Activated naive CD4-positive, alpha-beta T cell treated with anti-CD3 and anti-CD28 coated beads, Interleukin-2, amount 50 U/mL, for 24 hours (primary cell): ENCODE data around the gene CDC42EP5.
"Not testable (repeated sequence)": the region's sequence is repeated elsewhere in the genome, so short reads cannot be mapped to it uniquely, and the experiment has no call there.

ENCODE experiments used
- H3K27ac Mint-ChIP-seq: one replicate; pipeline ENCODE4 v1.8.0; 2021; ENCODE audit warnings: mild to moderate bottlenecking, mixed read lengths
- H3K27me3 Mint-ChIP-seq: one replicate; pipeline ENCODE4 v1.8.0; 2021; ENCODE audit warnings: mixed read lengths
- H3K36me3 Mint-ChIP-seq: one replicate; pipeline ENCODE4 v1.8.0; 2021; ENCODE audit warnings: mixed read lengths
- H3K4me1 Mint-ChIP-seq: one replicate; pipeline ENCODE4 v1.8.0; 2021; ENCODE audit warnings: mixed read lengths
- H3K4me3 Mint-ChIP-seq: one replicate; pipeline ENCODE4 v1.8.0; 2021; ENCODE audit warnings: mild to moderate bottlenecking, mixed read lengths
- H3K9me3 Mint-ChIP-seq: one replicate; pipeline ENCODE4 v1.8.0; 2021; ENCODE audit warnings: mixed read lengths

CDC42EP5 gene

GRCh38 chr19:54470991-54471782 lies 1.9 kb downstream of the CDC42EP5 start:
- H3K27me3 Mint-ChIP-seq = peaks cover 28% of the 10 kb centered on the region
- no peak overlapping the region for H3K27ac Mint-ChIP-seq
- peak overlapping the region; percentile 2 for H3K4me3 Mint-ChIP-seq
- H3K9me3 Mint-ChIP-seq = no peaks in the 10 kb centered on the region
- no peaks in the 10 kb centered on the region for H3K36me3 Mint-ChIP-seq
- peaks cover 14% of the 10 kb centered on the region for H3K4me1 Mint-ChIP-seq

GRCh38 chr19:54470276-54470887 lies 2.7 kb downstream of the CDC42EP5 start:
- H3K27ac Mint-ChIP-seq = peak overlapping the region; percentile 80
- H3K9me3 Mint-ChIP-seq = no peaks in the 10 kb centered on the region
- peak overlapping the region; percentile 2 for H3K4me3 Mint-ChIP-seq
- H3K4me1 Mint-ChIP-seq = peaks cover 14% of the 10 kb centered on the region
- H3K27me3 Mint-ChIP-seq = peaks cover 28% of the 10 kb centered on the region
- no peaks in the 10 kb centered on the region for H3K36me3 Mint-ChIP-seq

DNA sequence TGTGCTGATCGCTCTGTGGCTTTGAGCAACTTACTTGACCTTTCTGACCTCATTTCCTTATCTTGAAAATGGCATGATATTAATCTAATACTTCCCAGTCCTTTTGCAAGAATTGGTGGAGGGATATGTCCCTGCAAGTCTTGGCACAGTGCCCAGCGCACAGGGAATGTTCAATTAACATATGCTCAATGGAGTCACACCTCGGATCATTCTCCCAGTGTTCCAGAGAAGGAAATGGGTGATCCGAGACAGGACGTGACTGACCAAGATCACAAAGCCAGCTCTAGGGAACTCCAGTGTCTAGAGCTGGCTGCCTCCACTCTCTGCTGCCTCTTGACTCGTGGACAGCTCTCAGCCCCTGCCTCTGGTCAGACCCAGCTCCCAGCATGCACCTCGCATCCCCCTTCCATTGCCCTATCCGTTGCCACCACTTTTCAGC lies 3.6 kb downstream of the CDC42EP5 start:
- Mint-ChIP-seq H3K9me3 (no peaks in the 10 kb centered on the region), H3K36me3 (no peaks in the 10 kb centered on the region), H3K4me1 (peaks cover 14% of the 10 kb centered on the region), H3K27ac (no peak overlapping the region), H3K4me3 (no peak overlapping the region), H3K27me3 (peaks cover 25% of the 10 kb centered on the region)

DNA sequence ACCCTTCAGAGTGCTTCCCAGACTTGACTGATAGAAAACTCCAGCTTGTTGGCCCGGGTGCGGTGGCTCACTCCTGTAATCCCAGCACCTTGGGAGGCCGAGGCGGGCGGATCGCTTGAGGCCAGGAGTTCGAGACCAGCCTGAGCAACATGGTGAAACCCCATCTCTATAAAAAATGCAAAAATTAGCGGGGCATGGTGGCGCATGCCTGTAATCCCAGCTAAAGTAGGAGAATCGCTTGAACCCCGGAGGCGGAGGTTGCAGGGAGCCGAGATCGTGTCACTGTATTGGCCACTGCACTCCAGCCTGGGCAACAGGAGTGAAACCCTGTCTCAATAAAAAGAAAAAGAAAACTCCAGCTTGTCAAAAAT lies 7.0 kb downstream of the CDC42EP5 start:
- not testable (repeated sequence) for H3K36me3 Mint-ChIP-seq, H3K9me3 Mint-ChIP-seq, H3K27ac Mint-ChIP-seq
- Mint-ChIP-seq H3K27me3 (peaks cover 17% of the 10 kb centered on the region), H3K4me3 (peak overlapping the region; percentile 59), H3K4me1 (peaks cover 24% of the 10 kb centered on the region)

DNA sequence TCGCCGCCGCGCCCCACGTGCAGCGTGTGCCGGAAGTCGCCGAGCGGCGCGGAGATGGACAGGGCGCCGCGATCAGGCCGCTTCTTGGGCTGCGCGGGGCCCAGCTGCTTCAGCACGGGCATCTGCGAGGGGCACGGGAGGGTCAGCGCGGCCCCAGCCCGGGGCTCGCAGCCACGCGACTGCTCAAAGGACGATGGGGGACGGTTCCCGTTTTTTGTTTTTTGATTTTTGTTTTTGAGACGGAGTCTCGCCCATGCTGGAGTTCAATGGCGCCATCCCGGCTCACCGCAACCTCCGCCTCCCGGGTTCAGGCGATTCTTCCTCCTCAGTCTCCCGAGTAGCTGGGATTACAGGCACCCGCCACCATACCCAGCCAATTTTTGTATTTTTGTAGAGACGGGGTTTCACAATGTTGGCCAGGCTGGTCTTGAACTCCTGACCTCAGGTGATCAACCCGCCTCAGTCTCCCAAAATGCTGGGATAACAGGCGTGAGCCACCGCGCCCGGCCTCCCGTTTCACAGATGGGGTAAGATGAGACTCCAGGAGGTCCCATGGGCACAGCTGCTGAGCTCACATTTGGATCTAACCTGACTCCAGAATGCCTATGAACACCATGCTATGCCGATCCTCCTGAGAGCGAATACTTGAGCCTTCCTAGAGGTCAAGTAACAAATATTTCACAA lies 7.5 kb downstream of the CDC42EP5 start:
- H3K4me3 Mint-ChIP-seq = peak overlapping the region; percentile 59
- no peak overlapping the region for H3K27ac Mint-ChIP-seq
- H3K9me3 Mint-ChIP-seq = no peaks in the 10 kb centered on the region
- no peaks in the 10 kb centered on the region for H3K36me3 Mint-ChIP-seq
- peaks cover 20% of the 10 kb centered on the region for H3K4me1 Mint-ChIP-seq
- H3K27me3 Mint-ChIP-seq = peaks cover 13% of the 10 kb centered on the region

- no peaks in the 10 kb centered on the region for H3K9me3 Mint-ChIP-seq
- no peak overlapping the region for H3K27ac Mint-ChIP-seq
- peak overlapping the region; percentile 83 for H3K4me3 Mint-ChIP-seq
- H3K27me3 Mint-ChIP-seq = peaks cover 6% of the 10 kb centered on the region
- H3K36me3 Mint-ChIP-seq = no peaks in the 10 kb centered on the region
- H3K4me1 Mint-ChIP-seq = peaks cover 14% of the 10 kb centered on the region
Observed at GRCh38 chr19:54464630-54465425, 8.3 kb downstream of the CDC42EP5 start.

GRCh38 chr19:54464044-54464629 lies 9.0 kb downstream of the CDC42EP5 start:
- Mint-ChIP-seq H3K27me3 (no peaks in the 10 kb centered on the region), H3K36me3 (peaks cover 3% of the 10 kb centered on the region), H3K4me1 (peaks cover 18% of the 10 kb centered on the region), H3K4me3 (peak overlapping the region; percentile 83), H3K9me3 (no peaks in the 10 kb centered on the region), H3K27ac (peak overlapping the region; percentile 88)

DNA sequence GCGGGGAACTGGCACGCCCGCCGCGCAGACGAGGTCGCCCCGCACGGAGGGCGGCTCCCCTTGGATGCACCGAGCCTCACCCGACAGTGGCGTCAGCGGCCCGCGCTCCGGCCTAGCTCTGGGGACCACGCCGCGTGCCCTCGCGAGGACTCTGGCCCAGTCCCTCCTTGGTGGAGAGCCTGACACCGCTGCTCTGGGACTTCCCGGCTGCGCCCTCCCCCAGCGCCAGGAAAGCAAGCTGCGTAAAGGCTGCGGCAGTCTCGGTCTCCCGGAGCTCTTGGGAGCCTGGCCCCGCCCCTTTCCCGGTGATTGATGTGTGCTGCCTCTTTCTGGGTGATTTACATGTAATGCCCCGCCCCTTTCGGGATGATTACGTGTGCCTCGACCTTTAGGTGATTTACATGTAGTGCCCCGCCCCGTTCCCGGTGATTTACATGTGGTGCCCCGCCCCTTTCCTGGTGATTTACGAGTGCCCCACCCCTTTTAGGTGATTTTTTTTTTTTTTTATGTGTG lies 9.5 kb downstream of the CDC42EP5 start, which contains the start of gene LENG9:
Gene LENG9, minus strand, starts transcription at position 248 of the 513 bp plus-strand sequence. CDS start 252 bp downstream, outside the sequence.
- peaks cover 24% of the 10 kb centered on the region for H3K4me1 Mint-ChIP-seq
- peaks cover 6% of the 10 kb centered on the region for H3K36me3 Mint-ChIP-seq
- H3K4me3 Mint-ChIP-seq = peak within 1 kb of the TSS; percentile 83
- no peaks in the 10 kb centered on the region for H3K9me3 Mint-ChIP-seq
- H3K27me3 Mint-ChIP-seq = no peaks in the 10 kb centered on the region
- peak within 1 kb of the TSS; percentile 88 for H3K27ac Mint-ChIP-seq

DNA sequence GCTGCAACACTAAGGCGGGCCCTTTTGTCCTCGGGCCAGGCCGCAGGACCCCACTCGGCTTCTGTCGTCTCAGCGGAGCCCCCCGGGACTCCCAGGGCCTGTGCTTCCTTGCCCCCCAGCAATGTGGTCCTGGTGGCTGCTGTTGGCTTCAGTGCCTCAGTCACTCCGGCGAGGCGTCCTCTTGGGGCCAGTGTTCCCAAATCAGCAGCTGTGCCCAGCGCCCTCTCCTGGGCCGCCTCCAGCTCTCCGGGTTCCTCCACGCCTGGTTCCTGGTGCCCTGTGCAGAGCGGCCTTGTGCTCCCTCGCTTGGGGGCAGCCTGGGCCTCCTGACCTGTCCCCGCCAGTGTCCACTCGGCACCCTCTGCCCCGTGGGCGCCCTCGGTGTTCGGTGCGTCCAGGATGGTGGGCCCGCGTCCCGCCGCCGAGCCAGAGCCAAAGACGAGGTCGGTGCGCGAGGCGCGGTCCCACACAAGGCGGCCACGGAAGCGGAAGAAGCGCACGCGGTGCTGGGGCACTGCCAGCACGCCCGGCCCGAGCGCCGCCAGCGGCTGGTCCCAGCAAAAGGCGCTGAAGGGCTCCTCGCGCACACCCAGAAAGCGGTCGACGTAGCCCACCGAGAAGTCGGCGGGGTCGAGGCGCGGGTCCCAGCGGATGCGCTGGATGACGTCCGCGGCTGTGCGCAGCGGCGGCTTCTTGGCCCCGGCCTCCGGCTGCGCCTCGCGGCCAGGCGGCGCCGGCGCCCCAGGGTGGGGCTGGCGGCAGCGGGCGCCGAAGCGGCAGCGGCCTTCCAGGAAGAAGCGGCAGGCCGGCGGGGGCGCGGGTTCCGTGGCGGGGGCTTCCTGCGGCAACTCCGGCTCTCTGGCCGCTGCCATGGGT lies 10.2 kb downstream of the CDC42EP5 start:
- peaks cover 25% of the 10 kb centered on the region for H3K4me1 Mint-ChIP-seq
- H3K36me3 Mint-ChIP-seq = peaks cover 7% of the 10 kb centered on the region
- H3K4me3 Mint-ChIP-seq = peak overlapping the region; percentile 72
- no peaks in the 10 kb centered on the region for H3K27me3 Mint-ChIP-seq
- H3K27ac Mint-ChIP-seq = no peak overlapping the region
- no peaks in the 10 kb centered on the region for H3K9me3 Mint-ChIP-seq

DNA sequence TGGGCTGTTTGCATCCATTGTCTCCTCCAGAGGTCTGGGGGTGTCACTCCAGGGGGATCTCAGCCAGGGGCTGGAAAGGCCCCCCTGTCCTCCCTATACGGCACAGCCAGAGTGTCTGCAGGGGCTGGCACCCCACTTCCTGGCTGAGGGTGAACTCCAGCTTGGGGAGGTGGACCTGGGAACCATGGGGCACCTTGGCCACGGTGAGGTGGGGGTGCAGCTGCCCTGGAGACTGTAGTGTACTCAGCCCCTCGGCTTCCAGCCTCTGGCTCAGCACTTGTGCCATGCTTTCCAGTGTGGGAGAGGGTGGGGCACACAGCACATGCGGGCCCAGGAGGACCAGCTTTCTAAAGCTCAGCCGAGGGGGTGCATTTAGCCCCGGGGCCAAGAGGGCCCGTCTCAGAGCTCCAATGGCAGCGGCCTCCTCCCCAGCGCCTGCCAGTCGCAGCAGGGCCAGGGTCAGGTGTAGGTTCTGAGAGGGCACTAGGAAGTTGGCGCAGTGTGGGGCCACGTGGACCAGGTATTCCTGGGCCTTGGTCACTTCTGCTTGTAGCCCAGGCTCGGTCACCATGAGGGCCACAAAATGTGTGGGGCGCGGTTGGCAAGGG lies 10.9 kb downstream of the CDC42EP5 start:
- peaks cover 7% of the 10 kb centered on the region for H3K36me3 Mint-ChIP-seq
- H3K27me3 Mint-ChIP-seq = no peaks in the 10 kb centered on the region
- H3K4me3 Mint-ChIP-seq = peak overlapping the region; percentile 72
- no peaks in the 10 kb centered on the region for H3K9me3 Mint-ChIP-seq
- peak overlapping the region; percentile 30 for H3K27ac Mint-ChIP-seq
- peaks cover 25% of the 10 kb centered on the region for H3K4me1 Mint-ChIP-seq

DNA sequence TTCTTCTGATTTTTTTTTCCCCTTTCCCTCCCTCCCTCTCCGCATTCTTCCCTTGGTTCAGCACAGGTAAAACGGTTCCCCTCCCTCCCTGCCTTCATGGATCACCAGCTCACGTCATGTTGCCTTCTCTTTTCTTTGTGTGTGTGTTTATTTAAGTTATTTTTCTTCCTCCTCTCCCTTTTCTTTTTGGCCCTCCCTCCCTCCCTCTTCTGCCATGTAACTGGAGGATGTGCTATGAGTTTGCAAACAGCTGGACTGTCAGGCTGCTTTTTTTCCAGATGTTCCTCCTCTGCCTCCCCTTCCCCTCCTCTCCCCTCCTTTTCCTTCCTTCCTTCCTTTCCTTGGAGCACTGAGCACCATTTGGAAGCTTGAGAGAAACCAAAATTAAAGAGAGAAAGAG lies 11.5 kb downstream of the CDC42EP5 start:
- Mint-ChIP-seq H3K4me3 (peak overlapping the region; percentile 72), H3K27ac (peak overlapping the region; percentile 30), H3K4me1 (peaks cover 25% of the 10 kb centered on the region), H3K9me3 (no peaks in the 10 kb centered on the region), H3K36me3 (peaks cover 7% of the 10 kb centered on the region), H3K27me3 (no peaks in the 10 kb centered on the region)

GRCh38 chr19:54461210-54461609 lies 11.9 kb downstream of the CDC42EP5 start:
- H3K36me3 Mint-ChIP-seq = peaks cover 8% of the 10 kb centered on the region
- H3K27me3 Mint-ChIP-seq = no peaks in the 10 kb centered on the region
- peaks cover 25% of the 10 kb centered on the region for H3K4me1 Mint-ChIP-seq
- H3K27ac Mint-ChIP-seq = peak overlapping the region; percentile 17
- H3K9me3 Mint-ChIP-seq = no peaks in the 10 kb centered on the region
- H3K4me3 Mint-ChIP-seq = peak overlapping the region; percentile 72

GRCh38 chr19:54460230-54461005 lies 12.7 kb downstream of the CDC42EP5 start:
- Mint-ChIP-seq H3K9me3 (no peaks in the 10 kb centered on the region), H3K36me3 (peaks cover 10% of the 10 kb centered on the region), H3K27me3 (no peaks in the 10 kb centered on the region), H3K4me3 (no peak overlapping the region), H3K4me1 (peaks cover 25% of the 10 kb centered on the region), H3K27ac (peak overlapping the region; percentile 17)
